Activated naive CD8-positive, alpha-beta T cell (primary cell): ENCODE results near the gene SPC24.
A peak's percentile ranks its signal among the peaks of the same experiment; 100 is the strongest.
"Not testable (repeated sequence)": the region's sequence is repeated elsewhere in the genome, so short reads cannot be mapped to it uniquely, and the experiment has no call there.

Experiments
- H3K27ac Mint-ChIP-seq: one replicate; pipeline ENCODE4 v1.8.0; 2021; ENCODE audit warnings: mixed read lengths
- H3K27me3 Mint-ChIP-seq: one replicate; pipeline ENCODE4 v1.8.0; 2021; ENCODE audit warnings: mixed read lengths
- H3K36me3 Mint-ChIP-seq: one replicate; pipeline ENCODE4 v1.8.0; 2021; ENCODE audit warnings: mixed read lengths
- H3K4me1 Mint-ChIP-seq: one replicate; pipeline ENCODE4 v1.8.0; 2021; ENCODE audit warnings: low read depth, mixed read lengths
- H3K4me3 Mint-ChIP-seq: one replicate; pipeline ENCODE4 v1.8.0; 2021; ENCODE audit warnings: mild to moderate bottlenecking, mixed read lengths
- H3K9me3 Mint-ChIP-seq: one replicate; pipeline ENCODE4 v1.8.0; 2021; ENCODE audit warnings: low read depth, mixed read lengths

The SPC24 gene

GRCh38 chr19:11196406-11197287, 41.1 kb upstream of the SPC24 start:
- Mint-ChIP-seq H3K4me1 (peaks cover 6% of the 10 kb centered on the region), H3K4me3 (peak overlapping the region; percentile 67), H3K9me3 (no peaks in the 10 kb centered on the region), H3K36me3 (no peaks in the 10 kb centered on the region), H3K27me3 (no peaks in the 10 kb centered on the region), H3K27ac (no peak overlapping the region)

GRCh38 chr19:11195681-11196080, 40.1 kb upstream of the SPC24 start:
- H3K27me3 Mint-ChIP-seq, result no peaks in the 10 kb centered on the region
- H3K27ac Mint-ChIP-seq, result no peak overlapping the region
- no peaks in the 10 kb centered on the region for H3K36me3 Mint-ChIP-seq
- H3K4me1 Mint-ChIP-seq, result peaks cover 6% of the 10 kb centered on the region
- H3K4me3 Mint-ChIP-seq, result no peak overlapping the region
- no peaks in the 10 kb centered on the region for H3K9me3 Mint-ChIP-seq

- no peaks in the 10 kb centered on the region for H3K27me3 Mint-ChIP-seq
- H3K4me3 Mint-ChIP-seq, result no peak overlapping the region
- H3K27ac Mint-ChIP-seq, result no peak overlapping the region
- no peaks in the 10 kb centered on the region for H3K36me3 Mint-ChIP-seq
- H3K4me1 Mint-ChIP-seq, result peaks cover 6% of the 10 kb centered on the region
- no peaks in the 10 kb centered on the region for H3K9me3 Mint-ChIP-seq
These were observed 39.3 kb upstream of the SPC24 start for GRCh38 chr19:11194656-11195558.

GRCh38 chr19:11194173-11194572, 38.6 kb upstream of the SPC24 start:
- H3K36me3 Mint-ChIP-seq, result no peaks in the 10 kb centered on the region
- no peak overlapping the region for H3K4me3 Mint-ChIP-seq
- no peaks in the 10 kb centered on the region for H3K9me3 Mint-ChIP-seq
- H3K4me1 Mint-ChIP-seq, result peaks cover 6% of the 10 kb centered on the region
- no peaks in the 10 kb centered on the region for H3K27me3 Mint-ChIP-seq
- no peak overlapping the region for H3K27ac Mint-ChIP-seq

- H3K27me3 Mint-ChIP-seq, result no peaks in the 10 kb centered on the region
- H3K4me1 Mint-ChIP-seq, result peaks cover 6% of the 10 kb centered on the region
- H3K4me3 Mint-ChIP-seq, result no peak overlapping the region
- no peak overlapping the region for H3K27ac Mint-ChIP-seq
- no peaks in the 10 kb centered on the region for H3K9me3 Mint-ChIP-seq
- no peaks in the 10 kb centered on the region for H3K36me3 Mint-ChIP-seq
These were observed 37.7 kb upstream of the SPC24 start for GRCh38 chr19:11192957-11193939.

- Mint-ChIP-seq H3K9me3 (no peaks in the 10 kb centered on the region), H3K4me3 (no peak overlapping the region), H3K4me1 (peaks cover 6% of the 10 kb centered on the region), H3K36me3 (no peaks in the 10 kb centered on the region), H3K27me3 (no peaks in the 10 kb centered on the region), H3K27ac (no peak overlapping the region)
These were observed 36.4 kb upstream of the SPC24 start for GRCh38 chr19:11191934-11192333.

GRCh38 chr19:11191273-11191755, 35.7 kb upstream of the SPC24 start:
- H3K4me1 Mint-ChIP-seq, result peaks cover 4% of the 10 kb centered on the region
- no peaks in the 10 kb centered on the region for H3K9me3 Mint-ChIP-seq
- no peak overlapping the region for H3K4me3 Mint-ChIP-seq
- H3K36me3 Mint-ChIP-seq, result no peaks in the 10 kb centered on the region
- no peak overlapping the region for H3K27ac Mint-ChIP-seq
- no peaks in the 10 kb centered on the region for H3K27me3 Mint-ChIP-seq

GRCh38 chr19:11190501-11190900, 34.9 kb upstream of the SPC24 start:
- H3K4me3 Mint-ChIP-seq, result no peak overlapping the region
- no peaks in the 10 kb centered on the region for H3K9me3 Mint-ChIP-seq
- no peaks in the 10 kb centered on the region for H3K36me3 Mint-ChIP-seq
- H3K4me1 Mint-ChIP-seq, result peaks cover under 1% of the 10 kb centered on the region
- H3K27ac Mint-ChIP-seq, result no peak overlapping the region
- H3K27me3 Mint-ChIP-seq, result no peaks in the 10 kb centered on the region

- no peaks in the 10 kb centered on the region for H3K27me3 Mint-ChIP-seq
- peaks cover 2% of the 10 kb centered on the region for H3K36me3 Mint-ChIP-seq
- no peaks in the 10 kb centered on the region for H3K4me1 Mint-ChIP-seq
- no peaks in the 10 kb centered on the region for H3K9me3 Mint-ChIP-seq
- no peak overlapping the region for H3K27ac Mint-ChIP-seq
- no peak overlapping the region for H3K4me3 Mint-ChIP-seq
These were observed 31.9 kb upstream of the SPC24 start for GRCh38 chr19:11187441-11187840.

GRCh38 chr19:11182994-11183393, 27.4 kb upstream of the SPC24 start:
- Mint-ChIP-seq H3K27me3 (no peaks in the 10 kb centered on the region), H3K4me3 (no peak overlapping the region), H3K36me3 (peaks cover 2% of the 10 kb centered on the region), H3K4me1 (peaks cover 2% of the 10 kb centered on the region), H3K9me3 (no peaks in the 10 kb centered on the region), H3K27ac (no peak overlapping the region)

GRCh38 chr19:11181488-11181887, 25.9 kb upstream of the SPC24 start:
- Mint-ChIP-seq H3K9me3 (no peaks in the 10 kb centered on the region), H3K27me3 (peaks cover 1% of the 10 kb centered on the region), H3K27ac (no peak overlapping the region), H3K4me1 (peaks cover 2% of the 10 kb centered on the region), H3K4me3 (no peak overlapping the region), H3K36me3 (peaks cover 2% of the 10 kb centered on the region)

- H3K27me3 Mint-ChIP-seq, H3K36me3 Mint-ChIP-seq, H3K4me3 Mint-ChIP-seq, H3K4me1 Mint-ChIP-seq, H3K9me3 Mint-ChIP-seq, H3K27ac Mint-ChIP-seq: not testable (repeated sequence)
These were observed 25.4 kb upstream of the SPC24 start for GRCh38 chr19:11180975-11181374.

- Mint-ChIP-seq H3K36me3 (peaks cover 2% of the 10 kb centered on the region), H3K27me3 (peaks cover 1% of the 10 kb centered on the region), H3K4me3 (no peak overlapping the region), H3K4me1 (peaks cover 2% of the 10 kb centered on the region), H3K9me3 (no peaks in the 10 kb centered on the region), H3K27ac (no peak overlapping the region)
These were observed 24.8 kb upstream of the SPC24 start for GRCh38 chr19:11180346-11180745.

GRCh38 chr19:11179716-11180297, 24.2 kb upstream of the SPC24 start:
- Mint-ChIP-seq H3K9me3 (no peaks in the 10 kb centered on the region), H3K4me3 (no peak overlapping the region), H3K27me3 (peaks cover 1% of the 10 kb centered on the region), H3K27ac (no peak overlapping the region), H3K4me1 (peaks cover 2% of the 10 kb centered on the region), H3K36me3 (peaks cover 2% of the 10 kb centered on the region)
